ENCODE results near the gene SPAG16.

Gene SPAG16

GRCh38 chr2:214410918-214411554, 1126.8 kb downstream of the SPAG16 start, which contains the start of gene VWC2L:
Gene VWC2L (plus strand): TSS chr2:214411054. CDS start chr2:214414194, 3,140 bp downstream.
- DNase-seq: no peak

DNA sequence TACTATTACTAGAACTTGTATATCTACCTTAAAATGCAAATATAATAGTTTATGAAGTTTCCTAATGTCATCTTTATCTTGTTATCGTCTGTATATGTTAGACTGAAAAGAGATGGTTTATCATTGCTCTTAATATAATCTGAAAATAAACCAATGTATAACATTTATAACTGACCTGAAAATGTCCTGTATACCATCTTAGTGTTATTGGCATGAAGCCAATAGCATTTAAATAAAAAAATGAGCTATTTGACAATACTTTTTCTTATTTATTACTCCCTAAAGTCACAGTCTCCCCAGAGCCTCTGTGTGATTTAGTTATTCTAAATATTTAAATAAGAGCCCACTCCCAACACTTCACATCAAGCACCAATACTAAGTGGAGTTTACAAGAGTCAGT, 1128.4 kb downstream of the SPAG16 start:
- no peak for DNase-seq

DNA sequence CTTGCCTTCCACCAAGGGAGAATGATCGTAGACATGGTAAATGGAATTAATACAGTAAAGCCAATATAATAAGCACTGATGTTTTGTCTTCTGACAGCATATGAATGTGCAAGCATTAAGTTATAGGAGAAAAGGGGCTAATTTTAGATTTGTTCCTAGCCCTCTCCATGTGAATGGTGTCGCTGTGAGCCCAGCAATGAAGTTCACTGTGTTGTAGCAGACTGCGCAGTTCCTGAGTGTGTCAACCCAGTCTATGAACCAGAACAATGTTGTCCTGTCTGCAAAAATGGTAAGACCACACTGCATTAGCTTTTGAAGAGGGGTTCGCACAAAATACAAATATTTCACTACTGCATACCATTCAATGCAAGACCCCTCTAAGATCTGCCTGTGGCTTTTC, 1152.2 kb downstream of the SPAG16 start:
- DNase-seq: no peak

DNA sequence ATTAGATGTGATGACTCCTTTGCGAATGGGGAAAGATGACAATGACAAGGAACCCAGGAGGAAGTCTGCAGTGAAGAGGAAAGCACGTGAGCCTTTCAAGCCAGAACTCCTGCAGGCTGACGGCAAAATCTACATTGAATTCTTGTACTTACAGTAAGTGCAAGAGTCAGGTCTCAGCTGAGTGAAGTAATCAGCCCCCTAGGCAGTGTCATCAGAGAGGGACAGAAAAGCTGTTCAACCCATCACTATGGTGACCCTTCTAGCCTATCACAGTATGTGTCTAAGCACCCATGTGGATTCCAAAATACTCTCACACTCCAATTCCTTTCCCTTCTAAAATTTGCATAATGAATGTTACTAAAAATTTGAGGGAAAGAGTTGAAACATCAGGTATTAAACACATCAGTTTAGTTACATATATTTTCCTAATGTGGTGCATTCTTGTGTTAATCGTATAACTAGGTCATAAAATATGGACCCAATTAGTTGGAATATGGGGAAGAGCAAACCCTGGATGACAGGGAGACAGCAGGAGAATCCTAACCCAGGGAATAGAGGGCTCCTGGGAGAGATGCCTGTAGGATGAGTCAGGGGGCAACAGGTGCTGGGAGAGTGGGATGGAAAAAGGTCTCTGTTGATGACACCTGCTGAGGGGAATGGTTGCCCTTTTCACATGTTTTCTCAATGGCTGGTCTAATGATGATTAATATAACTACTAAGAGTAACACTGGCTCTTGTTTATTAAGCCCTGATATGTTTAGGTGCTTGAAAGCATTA, 1166.0 kb downstream of the SPAG16 start:
- no peak for DNase-seq

- no peak for DNase-seq
These were observed 1167.4 kb downstream of the SPAG16 start for GRCh38 chr2:214451516-214452275.

Data from stimulated activated CD4-positive, alpha-beta T cell treated with anti-CD3 and anti-CD28 coated beads, Interleukin-1b, Interleukin-23, amount 100 ng/mL, for 48 hours (primary cell).